PC-9 (cell line): ENCODE measurements around the gene UBE2E2. TPM values are rescaled to one million over a fixed set of nuclear protein-coding genes. Genes with fewer than 3 reads are reported as not detected.

Experiments used
- BruUV-seq: library from RNA; stranded (reverse); fragments of 400-500 nt; replicated peaks from 2 replicates; lab custom pipeline; 2021; lab: Mats Ljungman, UMichigan
- CTCF ChIA-PET: fragments of 300-600 bp; sonication (Branson Sonifier 250); formaldehyde crosslinking; loops from one replicate; lab custom pipeline; 2022; ENCODE audit warnings: antibody characterized with exemption; lab: Charles Lee
- POLR2A ChIA-PET: fragments of 300-600 bp; sonication (Branson Sonifier 250); formaldehyde crosslinking; loops from one replicate; lab custom pipeline; 2022; ENCODE audit warnings: antibody characterized with exemption; ENCODE audit not compliant: unreplicated experiment; lab: Charles Lee
- DNase-seq, 2 experiments: peaks; one replicate each; pipeline versions ENCODE4 v3.0.0 to v3.0.0-alpha.2; 2015 to 2022; ENCODE audit warnings: mixed read lengths in 1 of 2
- H2AFZ ChIP-seq: fragments of 200-600 bp; sonication (generic); 2 replicates; pipeline ENCODE4 v1.8.1; 2017; ENCODE audit warnings: antibody characterized with exemption
- H3F3A ChIP-seq: fragments of 200-600 bp; sonication (generic); 2 replicates; pipeline ENCODE4 v1.8.1; 2017; ENCODE audit warnings: antibody characterized with exemption, mild to moderate bottlenecking, low read depth; ENCODE audit not compliant: insufficient read depth
- H3K27ac ChIP-seq: fragments of 200-600 bp; sonication (generic); 2 replicates; pipeline ENCODE4 v1.6.1; 2016; ENCODE audit warnings: mixed run types
- H3K27me3 ChIP-seq: fragments of 200-600 bp; sonication (generic); 2 replicates; pipeline ENCODE4 v1.6.1; 2016; ENCODE audit warnings: low read depth, mixed run types; ENCODE audit not compliant: insufficient read depth
- H3K36me3 ChIP-seq: fragments of 200-600 bp; sonication (generic); 2 replicates; pipeline ENCODE4 v1.6.1; 2016; ENCODE audit warnings: low read depth, mixed run types
- H3K4me1 ChIP-seq: fragments of 200-600 bp; sonication (generic); replicated peaks from 2 replicates; pipeline ENCODE4 v1.6.1; 2016; ENCODE audit warnings: mixed run types; ENCODE audit not compliant: insufficient read depth
- H3K4me2 ChIP-seq: fragments of 200-600 bp; sonication (generic); 2 replicates; pipeline ENCODE4 v1.6.1; 2017; ENCODE audit warnings: mixed run types
- H3K4me3 ChIP-seq: fragments of 200-600 bp; sonication (generic); 2 replicates; pipeline ENCODE4 v1.6.1; 2016; ENCODE audit warnings: mixed run types
- H3K79me2 ChIP-seq: fragments of 200-600 bp; sonication (generic); 2 replicates; pipeline ENCODE4 v1.6.1; 2017; ENCODE audit warnings: low read depth, mixed run types
- H3K9me2 ChIP-seq: fragments of 200-600 bp; sonication (generic); 2 replicates; pipeline ENCODE4 v1.8.1; 2017; ENCODE audit warnings: mild to moderate bottlenecking; ENCODE audit not compliant: insufficient read depth
- H3K9me3 ChIP-seq: fragments of 200-600 bp; sonication (generic); 2 replicates; pipeline ENCODE4 v1.8.1; 2016; ENCODE audit warnings: low read depth; ENCODE audit not compliant: insufficient read depth
- H4K20me1 ChIP-seq: fragments of 200-600 bp; sonication (generic); 2 replicates; pipeline ENCODE4 v1.8.1; 2017; ENCODE audit not compliant: insufficient read depth
- EZH2 ChIP-seq: fragments of 200-600 bp; sonication (generic); IDR thresholded peaks from 2 replicates; pipeline ENCODE4 v1.8.0; 2017; ENCODE audit warnings: antibody characterized with exemption, low read depth
- intact Hi-C: fragments of 100-400 bp; cut with micrococcal nuclease; formaldehyde crosslinking; loops from one replicate; pipeline ENCODE4 v1.10.0; 2022; ENCODE audit not compliant: unreplicated experiment
- total RNA-seq: library from RNA; stranded (reverse); gene quantifications from 2 replicates; pipeline ENCODE4 v1.2.3, GENCODE V29; 2021
- TF ChIP-seq, protein P1 (sequence below): fragments of 200-600 bp; sonication (generic); conservative IDR thresholded peaks from 2 replicates; pipeline ENCODE4 v1.6.1; 2017; ENCODE audit warnings: mixed run types, antibody characterized with exemption, mild to moderate bottlenecking, moderate library complexity

UBE2E2 gene
- total RNA-seq, 1 experiment from 2014 or later = 48.7 TPM

DNA sequence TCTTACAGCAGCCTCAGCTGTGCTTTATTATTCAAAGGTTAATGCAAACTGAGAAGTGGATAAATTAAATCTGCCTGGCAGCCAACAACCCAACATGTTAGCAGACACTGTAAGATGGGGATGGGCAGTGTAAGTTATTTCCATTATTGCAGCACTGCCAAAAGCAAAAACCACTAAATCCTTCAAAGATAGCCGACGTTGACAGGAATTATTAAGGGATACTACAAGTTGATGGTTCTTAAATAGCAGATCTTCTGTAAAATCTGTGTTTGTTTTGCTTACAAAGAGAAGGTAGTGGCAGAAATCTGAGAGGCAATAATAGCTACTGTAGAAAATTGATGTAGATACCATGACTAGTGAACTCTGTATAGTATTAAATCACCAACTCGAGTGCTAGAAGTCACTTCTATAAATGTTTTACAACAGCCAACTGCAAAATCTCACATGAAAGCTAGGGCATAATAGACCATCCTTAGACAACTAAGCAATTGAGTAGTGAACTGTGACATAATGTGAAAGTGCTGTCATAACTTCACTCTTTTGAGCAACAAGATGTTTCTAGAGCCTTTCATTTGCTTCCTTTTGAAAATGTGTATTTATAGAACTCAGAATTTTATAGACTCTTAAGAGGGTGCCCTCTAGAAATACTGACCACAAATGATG is 278.6 kb downstream of the UBE2E2 start:
- Histone ChIP-seq H3K27me3 (no peaks in the 10 kb centered on the region), H3K79me2 (no peaks in the 10 kb centered on the region), H3K4me1 (no peaks in the 10 kb centered on the region), H3K4me3 (no peak overlapping the region), H2AFZ (no peak overlapping the region), H3K9me2 (no peaks in the 10 kb centered on the region), H3K36me3 (no peaks in the 10 kb centered on the region), H3K4me2 (no peak overlapping the region), H3K9me3 (no peaks in the 10 kb centered on the region; the same call in 1 of the 2 replicates), H3F3A (no peaks in the 10 kb centered on the region), H4K20me1 (no peaks in the 10 kb centered on the region), H3K27ac (no peak overlapping the region)
- TF ChIP-seq EZH2 = no peak
- CTCF ChIA-PET = no interaction called here
- POLR2A ChIA-PET = no interaction called here
- DNase-seq = no peak
- BruUV-seq = no TSS peak
- intact Hi-C loops = no loop called here

DNA sequence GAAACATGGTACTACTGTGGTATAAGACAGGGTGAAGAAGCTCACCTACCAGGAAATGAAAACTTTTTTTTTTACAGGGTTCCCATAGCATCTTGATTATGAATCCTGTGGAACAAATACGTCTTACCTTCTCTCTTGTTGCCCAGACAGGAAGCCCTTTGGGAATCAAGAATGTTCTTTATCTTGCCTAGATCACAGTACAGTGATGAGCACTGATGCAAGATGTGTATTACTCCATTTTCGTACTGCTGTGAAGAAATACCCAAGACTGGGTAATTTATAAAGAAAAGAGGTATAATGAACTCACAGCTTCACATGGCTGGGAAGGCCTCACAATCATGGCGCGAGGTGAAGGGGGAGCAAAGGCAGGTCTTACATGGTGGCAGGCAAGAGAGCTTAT is 281.3 kb downstream of the UBE2E2 start:
- intact Hi-C loops = no loop called here
- Histone ChIP-seq H3K9me3 (no peaks in the 10 kb centered on the region; the same call in 1 of the 2 replicates), H3K27ac (no peak overlapping the region), H4K20me1 (no peaks in the 10 kb centered on the region), H3K36me3 (no peaks in the 10 kb centered on the region), H3F3A (no peaks in the 10 kb centered on the region), H3K4me3 (no peak overlapping the region), H3K79me2 (no peaks in the 10 kb centered on the region), H3K9me2 (no peaks in the 10 kb centered on the region), H3K27me3 (no peaks in the 10 kb centered on the region), H2AFZ (no peak overlapping the region), H3K4me2 (no peak overlapping the region), H3K4me1 (no peaks in the 10 kb centered on the region)
- BruUV-seq = no TSS peak
- ChIA-PET CTCF (no interaction called here), POLR2A (no interaction called here)
- no peak for TF ChIP-seq EZH2
- TF ChIP-seq, protein P1, sequence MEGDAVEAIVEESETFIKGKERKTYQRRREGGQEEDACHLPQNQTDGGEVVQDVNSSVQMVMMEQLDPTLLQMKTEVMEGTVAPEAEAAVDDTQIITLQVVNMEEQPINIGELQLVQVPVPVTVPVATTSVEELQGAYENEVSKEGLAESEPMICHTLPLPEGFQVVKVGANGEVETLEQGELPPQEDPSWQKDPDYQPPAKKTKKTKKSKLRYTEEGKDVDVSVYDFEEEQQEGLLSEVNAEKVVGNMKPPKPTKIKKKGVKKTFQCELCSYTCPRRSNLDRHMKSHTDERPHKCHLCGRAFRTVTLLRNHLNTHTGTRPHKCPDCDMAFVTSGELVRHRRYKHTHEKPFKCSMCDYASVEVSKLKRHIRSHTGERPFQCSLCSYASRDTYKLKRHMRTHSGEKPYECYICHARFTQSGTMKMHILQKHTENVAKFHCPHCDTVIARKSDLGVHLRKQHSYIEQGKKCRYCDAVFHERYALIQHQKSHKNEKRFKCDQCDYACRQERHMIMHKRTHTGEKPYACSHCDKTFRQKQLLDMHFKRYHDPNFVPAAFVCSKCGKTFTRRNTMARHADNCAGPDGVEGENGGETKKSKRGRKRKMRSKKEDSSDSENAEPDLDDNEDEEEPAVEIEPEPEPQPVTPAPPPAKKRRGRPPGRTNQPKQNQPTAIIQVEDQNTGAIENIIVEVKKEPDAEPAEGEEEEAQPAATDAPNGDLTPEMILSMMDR = no peak
- DNase-seq = no peak

DNA sequence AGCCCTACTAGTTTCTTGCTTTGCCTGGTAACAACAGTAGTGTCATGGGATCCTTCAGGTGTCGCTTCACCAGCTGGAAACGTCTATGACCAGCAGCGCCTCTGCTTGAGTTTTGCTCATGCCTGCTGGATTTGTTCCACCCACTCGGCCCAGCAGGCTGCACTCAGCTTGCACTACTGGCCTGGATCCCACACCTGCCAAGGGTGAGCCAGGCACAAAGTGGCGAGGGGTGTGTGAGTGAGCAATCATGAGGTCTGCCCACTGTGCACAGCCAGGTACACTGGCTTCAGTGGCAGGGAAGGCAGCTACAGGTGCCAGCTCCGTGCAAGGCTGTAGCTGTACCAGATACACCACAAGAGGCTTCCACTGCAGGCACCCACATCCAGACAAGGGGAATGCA is 282.8 kb downstream of the UBE2E2 start:
- intact Hi-C loops = no loop called here

More for the DNA sequence above, 282.8 kb downstream of the UBE2E2 start:
- H3K9me3 ChIP-seq = no peaks in the 10 kb centered on the region; the same call in 1 of the 2 replicates
- no peak overlapping the region for H2AFZ ChIP-seq
- DNase-seq = no peak
- H3K27me3 ChIP-seq = no peaks in the 10 kb centered on the region
- no peak overlapping the region for H3K4me3 ChIP-seq
- no peaks in the 10 kb centered on the region for H3K9me2 ChIP-seq
- ChIA-PET CTCF (no interaction called here), POLR2A (no interaction called here)
- no peaks in the 10 kb centered on the region for H4K20me1 ChIP-seq
- H3K4me2 ChIP-seq = no peak overlapping the region
- TF ChIP-seq, protein P1 = no peak
- TF ChIP-seq EZH2 = no peak
- no peaks in the 10 kb centered on the region for H3F3A ChIP-seq
- H3K27ac ChIP-seq = no peak overlapping the region
- no peaks in the 10 kb centered on the region for H3K79me2 ChIP-seq
- BruUV-seq = no TSS peak
- peaks cover 11% of the 10 kb centered on the region for H3K4me1 ChIP-seq
- no peaks in the 10 kb centered on the region for H3K36me3 ChIP-seq
